ENCODE data around the gene CMSS1. TPM values are rescaled to one million over a fixed set of nuclear protein-coding genes. Genes with fewer than 3 reads are reported as not detected.

CMSS1 gene
- polyA plus RNA-seq, 1 donor from 2014 or later = 31.8 TPM

DNA sequence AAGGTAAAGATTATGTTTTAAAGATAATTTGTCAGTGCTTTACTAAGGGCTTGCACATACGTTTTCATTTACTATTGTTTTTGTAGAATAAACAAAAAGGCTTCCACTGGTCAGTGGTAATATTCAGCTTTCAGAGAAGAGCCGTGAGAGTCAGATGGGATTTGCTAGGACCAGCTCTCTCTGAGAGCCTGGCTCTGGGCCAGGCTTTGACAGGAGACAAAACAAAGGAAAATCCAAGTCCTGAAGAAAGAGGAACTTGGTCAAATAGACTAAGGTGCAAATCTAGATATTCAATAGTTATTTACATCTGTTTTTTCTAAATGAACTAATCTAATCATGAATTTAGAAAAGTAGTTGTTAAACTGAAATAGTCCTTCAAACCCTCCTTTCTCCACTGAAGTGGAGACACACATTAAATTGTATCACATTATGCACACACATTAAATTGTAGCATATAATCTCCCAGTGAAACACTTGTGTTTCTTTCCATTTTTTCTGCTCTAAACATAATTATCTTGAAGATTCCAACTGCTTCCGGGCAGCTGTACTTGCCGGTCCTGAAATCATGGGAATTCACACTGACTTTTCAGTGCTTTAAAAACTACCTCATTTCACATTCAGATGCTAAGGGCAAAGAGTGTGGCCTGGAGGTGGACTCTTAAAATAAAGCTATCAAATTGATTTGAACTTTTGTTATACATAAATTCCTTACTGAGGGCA, 351.7 kb downstream of the CMSS1 start:
- TF ChIP-seq TAF1 (IDR thresholded peaks at IDR 0.05; ENCODE audit: low read depth) (no peak), EZH2 (IDR thresholded peaks at IDR 0.05; ENCODE audit: borderline replicate concordance, insufficient read depth, low read length, poor library complexity, severe bottlenecking) (no peak), POLR2AphosphoS5 (IDR thresholded peaks at IDR 0.05) (no peak), MXI1 (conservative IDR thresholded peaks at IDR 0.05; ENCODE audit: poor library complexity, severe bottlenecking) (no peak), EP300 (conservative IDR thresholded peaks at IDR 0.05; ENCODE audit: poor library complexity, severe bottlenecking) (no peak), SMC3 (conservative IDR thresholded peaks at IDR 0.05; ENCODE audit: poor library complexity) (no peak), RAD21 (conservative IDR thresholded peaks at IDR 0.05) (no peak)
- TF ChIP-seq, protein P1, sequence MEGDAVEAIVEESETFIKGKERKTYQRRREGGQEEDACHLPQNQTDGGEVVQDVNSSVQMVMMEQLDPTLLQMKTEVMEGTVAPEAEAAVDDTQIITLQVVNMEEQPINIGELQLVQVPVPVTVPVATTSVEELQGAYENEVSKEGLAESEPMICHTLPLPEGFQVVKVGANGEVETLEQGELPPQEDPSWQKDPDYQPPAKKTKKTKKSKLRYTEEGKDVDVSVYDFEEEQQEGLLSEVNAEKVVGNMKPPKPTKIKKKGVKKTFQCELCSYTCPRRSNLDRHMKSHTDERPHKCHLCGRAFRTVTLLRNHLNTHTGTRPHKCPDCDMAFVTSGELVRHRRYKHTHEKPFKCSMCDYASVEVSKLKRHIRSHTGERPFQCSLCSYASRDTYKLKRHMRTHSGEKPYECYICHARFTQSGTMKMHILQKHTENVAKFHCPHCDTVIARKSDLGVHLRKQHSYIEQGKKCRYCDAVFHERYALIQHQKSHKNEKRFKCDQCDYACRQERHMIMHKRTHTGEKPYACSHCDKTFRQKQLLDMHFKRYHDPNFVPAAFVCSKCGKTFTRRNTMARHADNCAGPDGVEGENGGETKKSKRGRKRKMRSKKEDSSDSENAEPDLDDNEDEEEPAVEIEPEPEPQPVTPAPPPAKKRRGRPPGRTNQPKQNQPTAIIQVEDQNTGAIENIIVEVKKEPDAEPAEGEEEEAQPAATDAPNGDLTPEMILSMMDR (IDR thresholded peaks at IDR 0.05; ENCODE audit: poor library complexity, severe bottlenecking) = no peak
- TF ChIP-seq, protein P2, sequence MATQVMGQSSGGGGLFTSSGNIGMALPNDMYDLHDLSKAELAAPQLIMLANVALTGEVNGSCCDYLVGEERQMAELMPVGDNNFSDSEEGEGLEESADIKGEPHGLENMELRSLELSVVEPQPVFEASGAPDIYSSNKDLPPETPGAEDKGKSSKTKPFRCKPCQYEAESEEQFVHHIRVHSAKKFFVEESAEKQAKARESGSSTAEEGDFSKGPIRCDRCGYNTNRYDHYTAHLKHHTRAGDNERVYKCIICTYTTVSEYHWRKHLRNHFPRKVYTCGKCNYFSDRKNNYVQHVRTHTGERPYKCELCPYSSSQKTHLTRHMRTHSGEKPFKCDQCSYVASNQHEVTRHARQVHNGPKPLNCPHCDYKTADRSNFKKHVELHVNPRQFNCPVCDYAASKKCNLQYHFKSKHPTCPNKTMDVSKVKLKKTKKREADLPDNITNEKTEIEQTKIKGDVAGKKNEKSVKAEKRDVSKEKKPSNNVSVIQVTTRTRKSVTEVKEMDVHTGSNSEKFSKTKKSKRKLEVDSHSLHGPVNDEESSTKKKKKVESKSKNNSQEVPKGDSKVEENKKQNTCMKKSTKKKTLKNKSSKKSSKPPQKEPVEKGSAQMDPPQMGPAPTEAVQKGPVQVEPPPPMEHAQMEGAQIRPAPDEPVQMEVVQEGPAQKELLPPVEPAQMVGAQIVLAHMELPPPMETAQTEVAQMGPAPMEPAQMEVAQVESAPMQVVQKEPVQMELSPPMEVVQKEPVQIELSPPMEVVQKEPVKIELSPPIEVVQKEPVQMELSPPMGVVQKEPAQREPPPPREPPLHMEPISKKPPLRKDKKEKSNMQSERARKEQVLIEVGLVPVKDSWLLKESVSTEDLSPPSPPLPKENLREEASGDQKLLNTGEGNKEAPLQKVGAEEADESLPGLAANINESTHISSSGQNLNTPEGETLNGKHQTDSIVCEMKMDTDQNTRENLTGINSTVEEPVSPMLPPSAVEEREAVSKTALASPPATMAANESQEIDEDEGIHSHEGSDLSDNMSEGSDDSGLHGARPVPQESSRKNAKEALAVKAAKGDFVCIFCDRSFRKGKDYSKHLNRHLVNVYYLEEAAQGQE (IDR thresholded peaks at IDR 0.05; ENCODE audit: borderline replicate concordance) = no peak

DNA sequence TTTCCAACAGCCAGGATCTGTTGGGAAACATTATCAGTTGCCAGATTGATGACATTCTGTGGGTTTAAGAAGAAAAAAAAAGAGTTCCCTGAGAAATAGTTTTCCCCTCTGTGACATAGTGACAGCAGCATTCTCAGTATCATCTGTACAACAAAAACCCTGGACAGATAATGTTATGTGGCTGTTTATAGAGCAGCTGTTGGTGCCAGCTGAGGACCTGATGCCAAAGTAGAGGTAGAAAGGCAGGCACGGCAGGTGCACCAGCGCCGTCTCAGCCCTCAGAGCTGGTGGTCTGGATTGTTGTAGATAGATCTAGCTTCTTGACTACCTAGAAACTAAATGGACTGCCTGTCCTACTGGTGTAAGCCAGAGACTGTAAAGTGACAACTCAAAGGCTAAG, 352.8 kb downstream of the CMSS1 start:
- TF ChIP-seq RAD21 (conservative IDR thresholded peaks at IDR 0.05) = no peak
- TF ChIP-seq EP300 (conservative IDR thresholded peaks at IDR 0.05; ENCODE audit: poor library complexity, severe bottlenecking) = no peak
- TF ChIP-seq EZH2 (IDR thresholded peaks at IDR 0.05; ENCODE audit: borderline replicate concordance, insufficient read depth, low read length, poor library complexity, severe bottlenecking) = no peak
- TF ChIP-seq, protein P2 (IDR thresholded peaks at IDR 0.05; ENCODE audit: borderline replicate concordance) = no peak
- no peak for TF ChIP-seq SMC3 (conservative IDR thresholded peaks at IDR 0.05; ENCODE audit: poor library complexity)
- TF ChIP-seq POLR2AphosphoS5 (IDR thresholded peaks at IDR 0.05) = no peak
- TF ChIP-seq, protein P1 (IDR thresholded peaks at IDR 0.05; ENCODE audit: poor library complexity, severe bottlenecking) = no peak
- no peak for TF ChIP-seq MXI1 (conservative IDR thresholded peaks at IDR 0.05; ENCODE audit: poor library complexity, severe bottlenecking)
- Histone ChIP-seq H4K20me1 (ENCODE audit: insufficient read depth) (no peaks in the 10 kb centered on the region), H3F3A (ENCODE audit: insufficient read depth, low read length, poor library complexity, severe bottlenecking) (no peaks in the 10 kb centered on the region), H3K4me2 (ENCODE audit: low read length) (no peak overlapping the region), H2AFZ (ENCODE audit: low read depth, low read length) (no peak overlapping the region), H3K27ac (ENCODE audit: low read length) (no peak overlapping the region), H3K9me2 (ENCODE audit: insufficient read depth, low read length) (no peaks in the 10 kb centered on the region), H3K4me3 (ENCODE audit: low read length) (no peak overlapping the region), H3K36me3 (ENCODE audit: insufficient read depth, low read length) (no peaks in the 10 kb centered on the region), H3K79me2 (replicated peaks; ENCODE audit: insufficient read depth, low read length) (no peaks in the 10 kb centered on the region), H3K9ac (ENCODE audit: low read length) (no peak overlapping the region), H3K9me3 (ENCODE audit: low read length) (no peaks in the 10 kb centered on the region), H3K27me3 (ENCODE audit: insufficient read depth, low read depth, low read length) (no peaks in the 10 kb centered on the region)

More for the DNA sequence above, 351.7 kb downstream of the CMSS1 start:
- no peak overlapping the region for H3K4me2 ChIP-seq (ENCODE audit: low read length)
- no peak overlapping the region for H3K4me3 ChIP-seq (ENCODE audit: low read length)
- no peaks in the 10 kb centered on the region for H3K79me2 ChIP-seq (replicated peaks; ENCODE audit: insufficient read depth, low read length)
- no peaks in the 10 kb centered on the region for H4K20me1 ChIP-seq (ENCODE audit: insufficient read depth)
- no peaks in the 10 kb centered on the region for H3F3A ChIP-seq (ENCODE audit: insufficient read depth, low read length, poor library complexity, severe bottlenecking)
- H3K36me3 ChIP-seq (ENCODE audit: insufficient read depth, low read length) = no peaks in the 10 kb centered on the region
- no peak overlapping the region for H2AFZ ChIP-seq (ENCODE audit: low read depth, low read length)
- no peak overlapping the region for H3K9ac ChIP-seq (ENCODE audit: low read length)
- H3K27me3 ChIP-seq (ENCODE audit: insufficient read depth, low read depth, low read length) = no peaks in the 10 kb centered on the region
- H3K9me3 ChIP-seq (ENCODE audit: low read length) = no peaks in the 10 kb centered on the region
- H3K9me2 ChIP-seq (ENCODE audit: insufficient read depth, low read length) = no peaks in the 10 kb centered on the region
- H3K27ac ChIP-seq (ENCODE audit: low read length) = no peak overlapping the region
